GM12801 (cell line): ENCODE results near the gene CLEC3B.

Experiments used
- CTCF ChIP-seq: IDR thresholded peaks from one replicate; pipeline ENCODE4 v1.5.1; 2011; ENCODE audit warnings: control low read depth; ENCODE audit not compliant: insufficient read length; ENCODE audit errors: extremely low read depth

Gene CLEC3B

GRCh38 chr3:45037720-45038455 is 11.8 kb downstream of the CLEC3B start:
- peak; percentile 66 for TF ChIP-seq CTCF

- TF ChIP-seq CTCF, result no peak
Measured at GRCh38 chr3:45041666-45042065, 15.6 kb downstream of the CLEC3B start.

GRCh38 chr3:45042162-45042561 is 16.1 kb downstream of the CLEC3B start:
- no peak for TF ChIP-seq CTCF

- no peak for TF ChIP-seq CTCF
Measured at GRCh38 chr3:45043728-45044299, 17.7 kb downstream of the CLEC3B start.

GRCh38 chr3:45048244-45048643 is 22.1 kb downstream of the CLEC3B start:
- TF ChIP-seq CTCF, result no peak

GRCh38 chr3:45049807-45050206 is 23.7 kb downstream of the CLEC3B start:
- TF ChIP-seq CTCF, result no peak

- TF ChIP-seq CTCF, result no peak
Measured at GRCh38 chr3:45051685-45052084, 25.6 kb downstream of the CLEC3B start.
